ENCODE data around the gene LAMTOR4. TPM values are rescaled to one million over a fixed set of nuclear protein-coding genes. Genes with fewer than 3 reads are reported as not detected.

LAMTOR4 gene
- total and polyA plus RNA-seq, 2 of the 13 experiments (the other 11 are each of a cell fraction or from before 2014, with no cell fraction given) = 115 to 118 TPM

DNA sequence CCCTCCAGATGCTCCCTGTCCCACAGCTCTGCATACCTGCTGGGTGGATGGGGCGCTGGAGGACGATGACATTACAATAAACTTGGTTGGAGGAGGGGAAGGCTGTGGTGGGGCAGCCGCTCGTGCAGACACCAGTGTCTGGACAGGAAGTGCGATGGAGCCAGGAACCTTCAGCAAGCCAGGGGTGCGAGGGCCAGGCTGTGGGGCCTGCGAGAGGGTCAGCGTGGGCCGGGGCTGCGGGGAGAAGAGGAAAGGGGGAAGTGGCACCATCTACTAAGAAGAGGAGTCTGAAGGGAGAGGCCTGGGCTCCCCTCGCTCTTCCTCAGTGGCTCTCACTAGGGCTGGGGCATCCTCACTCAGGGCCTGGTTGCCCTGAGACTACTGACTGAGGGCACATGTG, 40.8 kb upstream of the LAMTOR4 start:
- POLR2A ChIA-PET = no interaction called here
- TF ChIP-seq, protein P1, sequence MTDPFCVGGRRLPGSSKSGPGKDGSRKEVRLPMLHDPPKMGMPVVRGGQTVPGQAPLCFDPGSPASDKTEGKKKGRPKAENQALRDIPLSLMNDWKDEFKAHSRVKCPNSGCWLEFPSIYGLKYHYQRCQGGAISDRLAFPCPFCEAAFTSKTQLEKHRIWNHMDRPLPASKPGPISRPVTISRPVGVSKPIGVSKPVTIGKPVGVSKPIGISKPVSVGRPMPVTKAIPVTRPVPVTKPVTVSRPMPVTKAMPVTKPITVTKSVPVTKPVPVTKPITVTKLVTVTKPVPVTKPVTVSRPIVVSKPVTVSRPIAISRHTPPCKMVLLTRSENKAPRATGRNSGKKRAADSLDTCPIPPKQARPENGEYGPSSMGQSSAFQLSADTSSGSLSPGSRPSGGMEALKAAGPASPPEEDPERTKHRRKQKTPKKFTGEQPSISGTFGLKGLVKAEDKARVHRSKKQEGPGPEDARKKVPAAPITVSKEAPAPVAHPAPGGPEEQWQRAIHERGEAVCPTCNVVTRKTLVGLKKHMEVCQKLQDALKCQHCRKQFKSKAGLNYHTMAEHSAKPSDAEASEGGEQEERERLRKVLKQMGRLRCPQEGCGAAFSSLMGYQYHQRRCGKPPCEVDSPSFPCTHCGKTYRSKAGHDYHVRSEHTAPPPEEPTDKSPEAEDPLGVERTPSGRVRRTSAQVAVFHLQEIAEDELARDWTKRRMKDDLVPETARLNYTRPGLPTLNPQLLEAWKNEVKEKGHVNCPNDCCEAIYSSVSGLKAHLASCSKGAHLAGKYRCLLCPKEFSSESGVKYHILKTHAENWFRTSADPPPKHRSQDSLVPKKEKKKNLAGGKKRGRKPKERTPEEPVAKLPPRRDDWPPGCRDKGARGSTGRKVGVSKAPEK (CRISPR knock-in tag; IDR thresholded peaks at IDR 0.05; ENCODE audit: borderline replicate concordance) = no peak
- TF ChIP-seq ZSCAN21 (CRISPR knock-in tag; IDR thresholded peaks at IDR 0.05; ENCODE audit: borderline replicate concordance) = no peak
- no peak for TF ChIP-seq ZKSCAN1 (IDR thresholded peaks at IDR 0.05; ENCODE audit: low read length)
- no peak for TF ChIP-seq ZFP36L1 (CRISPR knock-in tag; IDR thresholded peaks at IDR 0.05)
- TF ChIP-seq ZNF552 (CRISPR knock-in tag; IDR thresholded peaks at IDR 0.05; ENCODE audit: borderline replicate concordance) = no peak
- no peak for TF ChIP-seq MYNN (CRISPR knock-in tag; IDR thresholded peaks at IDR 0.05; ENCODE audit: low read depth)
- TF ChIP-seq, protein P2, sequence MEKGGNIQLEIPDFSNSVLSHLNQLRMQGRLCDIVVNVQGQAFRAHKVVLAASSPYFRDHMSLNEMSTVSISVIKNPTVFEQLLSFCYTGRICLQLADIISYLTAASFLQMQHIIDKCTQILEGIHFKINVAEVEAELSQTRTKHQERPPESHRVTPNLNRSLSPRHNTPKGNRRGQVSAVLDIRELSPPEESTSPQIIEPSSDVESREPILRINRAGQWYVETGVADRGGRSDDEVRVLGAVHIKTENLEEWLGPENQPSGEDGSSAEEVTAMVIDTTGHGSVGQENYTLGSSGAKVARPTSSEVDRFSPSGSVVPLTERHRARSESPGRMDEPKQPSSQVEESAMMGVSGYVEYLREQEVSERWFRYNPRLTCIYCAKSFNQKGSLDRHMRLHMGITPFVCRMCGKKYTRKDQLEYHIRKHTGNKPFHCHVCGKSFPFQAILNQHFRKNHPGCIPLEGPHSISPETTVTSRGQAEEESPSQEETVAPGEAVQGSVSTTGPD (CRISPR knock-in tag; IDR thresholded peaks at IDR 0.05) = no peak
- no peak for TF ChIP-seq REL (CRISPR knock-in tag; conservative IDR thresholded peaks at IDR 0.05)
- no peak for TF ChIP-seq POLR2AphosphoS5 (IDR thresholded peaks at IDR 0.05; ENCODE audit: low read depth, low read length)
- TF ChIP-seq ZNF431 (CRISPR knock-in tag; IDR thresholded peaks at IDR 0.05; ENCODE audit: borderline replicate concordance, low read depth) = no peak
- no peak for TF ChIP-seq SRSF9 (IDR thresholded peaks at IDR 0.05; ENCODE audit: borderline replicate concordance, insufficient read depth, low read depth, low read length, poor library complexity, severe bottlenecking)
- H3K27me3 ChIP-seq (ENCODE audit: control insufficient read depth in 1 of 2, insufficient read depth in 2 of 2, low read length in 2 of 2) = no peaks in the 10 kb centered on the region
- H3K79me2 ChIP-seq (ENCODE audit: insufficient read depth, low read length) = no peaks in the 10 kb centered on the region
- CTCF ChIA-PET (ENCODE audit: low intra/inter-chr PET ratio, low total read pairs) = no interaction called here
- H3K4me2 ChIP-seq (ENCODE audit: low read depth, low read length) = no peak overlapping the region
- H3K9me3 ChIP-seq (ENCODE audit: low read length) = no peaks in the 10 kb centered on the region
- in situ Hi-C loops (cut with HindIII; ENCODE audit: extremely low pct_ligation_motif_present, low pct_unique_long_range_greater_than_20kb) = no loop called here
- no peak for ATAC-seq
- BruUV-seq (replicated peaks) = no TSS peak
- no peaks in the 10 kb centered on the region for H4K20me1 ChIP-seq (ENCODE audit: insufficient read depth, low read length)
- no peak overlapping the region for H3K4me3 ChIP-seq (replicated peaks in 1 of 3; ENCODE audit: insufficient read depth in 1 of 3, low read depth in 2 of 3, low read length in 3 of 3)
- no peak overlapping the region for H2AFZ ChIP-seq (ENCODE audit: low read length)
- 97% methylated on average over 11 of the region's 11 CpGs for WGBS (ENCODE audit: low lambda C conversion rate)
- H3K9ac ChIP-seq (ENCODE audit: insufficient read depth, low read depth, low read length) = no peak overlapping the region
- H3K4me1 ChIP-seq (ENCODE audit: insufficient read depth, low read length) = peaks cover 18% of the 10 kb centered on the region
- H3K27ac ChIP-seq (ENCODE audit: extremely low read length, insufficient read depth, low read length) = no peak overlapping the region
- FAIRE-seq = no peak
- no peak for DNase-seq (ENCODE audit: low spot score)
- intact Hi-C loops (cut with micrococcal nuclease; ENCODE audit: unreplicated experiment) = no loop called here
- H3K36me3 ChIP-seq (replicated peaks in 1 of 2; ENCODE audit: control insufficient read depth in 1 of 2, insufficient read depth in 2 of 2, low read length in 2 of 2) = peaks cover 10 to 30% of the 10 kb centered on the region in 2 experiments; a peak in 4 of 5 replicates
